Femur (tissue), 1 donor: ENCODE results near the gene UPF3A.
A peak's percentile ranks its signal among the peaks of the same experiment; 100 is the strongest.
"Not testable (repeated sequence)": the region's sequence is repeated elsewhere in the genome, so short reads cannot be mapped to it uniquely, and the experiment has no call there.

Experiments used
- DNase-seq: peaks from one replicate; pipeline ENCODE4 v3.0.0-alpha.2; 2017

Gene UPF3A

GRCh38 chr13:114281351-114282040, at the start of gene UPF3A:
UPF3A (plus strand) TSS chr13:114281601; CDS start chr13:114281640, 39 bp downstream.
- peak; percentile 97 for DNase-seq

- DNase-seq = no peak
Observed at GRCh38 chr13:114231886-114232285, 49.5 kb upstream of the UPF3A start.

- no peak for DNase-seq
Observed at GRCh38 chr13:114234266-114234644, 47.1 kb upstream of the UPF3A start.

GRCh38 chr13:114234645-114235421, 46.6 kb upstream of the UPF3A start, which contains the start of gene CDC16:
CDC16 (plus strand) TSS chr13:114234897; CDS start chr13:114235085, 188 bp downstream.
- peak; percentile 94 for DNase-seq

DNA sequence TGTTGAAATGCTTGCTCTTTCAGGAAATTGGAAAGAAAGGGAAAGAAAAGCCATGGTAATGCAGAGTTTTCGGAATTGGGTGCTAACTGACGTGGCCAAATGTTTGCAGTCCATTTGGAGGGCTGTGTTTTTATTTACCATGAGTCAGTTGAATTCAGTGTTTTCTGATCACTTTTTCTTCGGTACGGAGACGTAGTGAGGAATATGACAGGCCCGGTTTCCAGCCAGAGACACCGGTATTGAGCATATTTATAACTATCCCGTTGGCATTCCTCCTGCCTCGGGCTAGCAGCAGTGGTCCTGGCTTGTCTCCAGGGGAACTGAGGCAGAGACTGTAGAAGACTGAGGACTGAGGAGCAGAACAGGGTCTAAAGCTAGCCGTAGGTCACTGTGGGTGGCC, 45.7 kb upstream of the UPF3A start:
- DNase-seq = no peak

DNA sequence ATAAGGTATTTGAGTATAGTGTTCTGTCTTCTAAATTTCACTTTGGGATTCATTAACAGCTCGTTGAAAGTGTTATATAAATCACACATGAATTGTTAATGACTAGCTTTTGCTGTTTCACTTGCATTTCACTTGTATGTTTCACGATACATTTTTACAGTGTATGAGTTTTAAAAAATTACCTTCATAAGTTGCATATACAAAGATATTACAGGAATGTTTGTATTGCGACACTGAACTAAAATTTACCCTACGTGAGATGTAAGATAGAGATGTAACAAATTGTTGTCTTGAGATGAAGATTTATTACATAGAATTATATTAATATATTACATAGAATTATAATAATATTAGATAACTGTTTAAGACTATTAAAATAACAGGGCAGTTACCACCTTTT, 45.2 kb upstream of the UPF3A start:
- no peak for DNase-seq

DNA sequence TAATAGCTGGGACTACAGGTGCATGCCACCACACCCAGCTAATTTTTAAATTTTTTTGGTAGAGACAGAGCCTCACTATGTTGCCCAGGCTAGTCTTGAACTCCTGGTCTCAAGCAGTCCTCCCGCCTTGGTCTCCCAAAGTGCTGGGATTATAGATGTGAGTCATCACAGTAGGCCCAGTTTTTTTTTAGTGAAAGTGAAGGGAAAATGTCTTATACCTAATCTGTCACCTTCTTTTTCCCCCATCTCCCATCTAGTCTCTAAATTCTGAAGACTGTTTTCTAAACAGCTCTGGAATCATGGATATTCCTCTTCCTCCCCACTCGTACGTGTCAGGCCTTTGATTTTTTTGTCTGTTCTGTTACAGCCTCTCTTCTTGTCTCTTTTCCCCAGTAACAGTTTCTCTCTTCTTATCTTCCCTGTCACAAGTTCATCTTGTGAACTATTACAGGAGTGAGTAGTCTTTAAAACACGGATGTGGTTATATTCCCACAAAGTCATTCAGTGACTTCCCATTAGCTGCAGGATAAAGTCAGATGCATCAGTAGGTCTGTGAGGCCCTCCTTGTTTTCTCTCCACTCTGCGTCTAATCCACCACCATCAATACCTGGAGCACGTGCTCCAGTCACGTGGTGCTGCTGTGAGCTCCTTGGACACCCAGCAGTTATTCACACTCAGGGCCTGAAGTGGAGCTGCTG, 43.8 kb upstream of the UPF3A start:
- no peak for DNase-seq

DNA sequence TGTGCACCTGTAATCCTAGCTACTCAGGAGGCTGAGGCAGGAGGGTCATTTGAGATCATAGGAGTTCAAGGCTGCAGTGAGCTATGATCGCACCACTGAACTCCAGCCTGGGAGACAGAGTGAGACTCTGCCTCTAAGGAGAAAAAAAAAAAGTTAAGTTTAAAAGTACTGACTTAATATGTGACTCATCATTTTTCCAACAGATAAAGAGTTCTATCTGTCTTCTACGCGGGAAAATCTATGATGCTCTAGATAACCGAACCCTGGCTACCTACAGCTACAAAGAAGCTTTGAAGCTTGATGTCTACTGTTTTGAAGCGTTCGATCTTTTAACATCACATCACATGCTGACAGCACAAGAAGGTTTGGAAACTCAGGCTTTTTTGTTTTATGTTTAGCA, 39.5 kb upstream of the UPF3A start:
- DNase-seq = no peak

- DNase-seq = no peak
Observed at GRCh38 chr13:114243971-114244370, 37.4 kb upstream of the UPF3A start.

GRCh38 chr13:114244637-114245036, 36.8 kb upstream of the UPF3A start:
- no peak for DNase-seq

- no peak for DNase-seq
Observed at GRCh38 chr13:114248011-114248410, 33.4 kb upstream of the UPF3A start.

GRCh38 chr13:114249077-114249476, 32.3 kb upstream of the UPF3A start:
- no peak for DNase-seq

- DNase-seq = not testable (repeated sequence)
Observed at GRCh38 chr13:114251639-114252440, 29.6 kb upstream of the UPF3A start.

GRCh38 chr13:114256547-114256946, 24.9 kb upstream of the UPF3A start:
- no peak for DNase-seq

GRCh38 chr13:114257014-114257413, 24.4 kb upstream of the UPF3A start:
- no peak for DNase-seq

GRCh38 chr13:114258589-114258988, 22.8 kb upstream of the UPF3A start:
- no peak for DNase-seq

DNA sequence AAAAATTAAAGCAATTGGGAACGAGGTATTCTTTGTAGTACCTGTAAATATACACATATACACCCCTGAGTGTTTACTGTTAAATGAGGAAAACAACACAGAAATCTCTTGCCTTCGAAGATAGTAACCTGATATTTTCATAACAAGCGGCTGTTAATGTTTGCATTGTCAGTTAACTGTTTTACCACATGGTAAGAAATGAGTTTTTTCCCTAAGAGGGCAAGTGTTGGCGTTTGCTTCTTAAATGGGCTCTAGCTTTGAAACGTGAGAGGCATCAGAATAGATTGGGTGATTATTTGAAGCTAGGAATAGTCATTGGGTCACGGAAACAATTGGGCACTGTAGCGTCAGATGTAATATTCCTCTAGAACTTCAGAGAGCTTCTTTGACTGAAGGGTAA, 22.0 kb upstream of the UPF3A start:
- DNase-seq = no peak

DNA sequence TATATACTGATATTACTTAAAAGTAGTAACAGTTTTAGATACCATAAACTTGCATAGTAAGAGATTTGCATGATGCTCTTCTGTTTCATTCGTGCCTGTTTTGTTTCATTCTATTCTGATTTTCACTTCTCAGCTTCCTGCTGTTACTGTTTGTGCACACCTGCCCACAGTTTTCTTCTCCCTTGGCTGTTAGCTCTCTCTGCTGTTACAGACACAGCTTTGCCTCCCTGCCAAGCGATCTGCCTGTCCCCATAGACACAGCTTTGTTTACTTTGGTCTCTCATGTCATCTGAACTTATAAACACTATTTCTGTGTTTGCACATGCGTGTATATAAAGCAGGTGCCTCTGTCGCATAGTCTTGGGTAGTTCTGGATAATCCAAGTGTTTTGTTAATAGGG, 21.4 kb upstream of the UPF3A start:
- no peak for DNase-seq

DNA sequence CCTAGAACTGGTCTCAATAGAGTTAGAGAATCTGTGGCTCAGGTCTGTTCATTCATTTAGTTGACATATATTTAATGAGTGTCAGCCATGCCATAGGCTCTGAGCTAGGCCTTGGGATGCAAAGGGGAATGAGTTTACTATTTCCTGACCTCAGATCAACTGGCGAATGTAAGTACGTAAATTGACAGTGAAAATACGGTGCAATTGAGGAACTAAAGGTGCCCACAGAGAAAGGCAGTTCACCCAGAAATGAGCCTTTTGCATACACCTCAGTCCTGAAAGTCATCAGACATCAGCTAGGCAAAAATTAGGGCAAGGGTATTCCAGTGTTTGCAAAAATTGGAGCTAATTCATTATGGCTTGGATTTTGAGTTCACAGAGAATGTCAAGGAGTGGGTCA, 20.6 kb upstream of the UPF3A start:
- no peak for DNase-seq

GRCh38 chr13:114261328-114261965, 20.0 kb upstream of the UPF3A start:
- no peak for DNase-seq

GRCh38 chr13:114263578-114263977, 17.8 kb upstream of the UPF3A start:
- DNase-seq = no peak

DNA sequence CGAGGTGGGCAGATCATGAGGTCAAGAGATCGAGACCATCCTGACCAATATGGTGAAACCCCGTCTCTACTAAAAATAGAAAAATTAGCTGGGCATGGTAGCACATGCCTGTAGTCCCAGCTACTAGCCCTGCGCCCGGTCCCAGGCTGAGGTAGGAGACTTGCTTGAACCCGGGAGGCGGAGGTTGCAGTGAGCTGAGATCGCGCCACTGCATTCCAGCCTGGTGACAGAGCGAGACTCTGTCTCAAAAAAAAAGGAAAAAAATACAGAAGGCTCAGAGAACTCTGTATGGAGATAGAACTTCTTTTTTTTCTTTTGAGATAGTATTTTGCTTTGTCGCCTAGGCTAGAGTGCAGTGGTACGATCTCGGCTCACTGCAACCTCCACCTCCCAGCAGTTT, 17.1 kb upstream of the UPF3A start:
- not testable (repeated sequence) for DNase-seq
